PFSK-1 (cell line): ENCODE data around the gene SOX3.

Source experiments
- POLR2AphosphoS5 ChIP-seq: IDR thresholded peaks from 2 replicates; pipeline ENCODE4 v1.6.1; 2012; ENCODE audit warnings: low read depth, mild to moderate bottlenecking, control low read depth, low read length, moderate library complexity
- REST ChIP-seq, 2 experiments: IDR thresholded peaks; 2 replicates each; pipeline versions ENCODE4 v1.6.1 to v1.8.0; 2011 to 2012; ENCODE audit warnings: low read depth in 2 of 2, low read length in 2 of 2, control low read depth in 1 of 2, inconsistent platforms in 1 of 2, mild to moderate bottlenecking in 1 of 2, moderate library complexity in 1 of 2; ENCODE audit not compliant: insufficient read depth in 1 of 2
- TAF1 ChIP-seq: IDR thresholded peaks from 2 replicates; pipeline ENCODE4 v1.6.1; 2012; ENCODE audit warnings: low read length, control low read depth, borderline replicate concordance; ENCODE audit not compliant: insufficient read depth

GRCh38 chrX:140502491-140503237 lies 2.2 kb downstream of the SOX3 start:
- TF ChIP-seq TAF1, result no peak
- no peak for TF ChIP-seq POLR2AphosphoS5
- no peak for TF ChIP-seq REST (IDR thresholded peaks at IDR 0.05; ENCODE audit: insufficient read depth in 1 of 2, low read depth in 2 of 2, low read length in 2 of 2)
